HUES48 (cell line): ENCODE data around the gene TTYH2.

Source experiments
- H3K27ac ChIP-seq: one replicate; pipeline ENCODE4 v1.7.0; 2013; ENCODE audit warnings: low read depth, low read length, inconsistent platforms
- H3K27me3 ChIP-seq: 2 replicates; pipeline ENCODE4 v1.6.1; 2013; ENCODE audit warnings: mild to moderate bottlenecking, low read length; ENCODE audit not compliant: control insufficient read depth, insufficient read depth
- H3K36me3 ChIP-seq: 2 replicates; pipeline ENCODE4 v1.6.1; 2013; ENCODE audit warnings: low read length; ENCODE audit not compliant: control insufficient read depth, insufficient read depth
- H3K4me1 ChIP-seq: 2 replicates; pipeline ENCODE4 v1.6.1; 2013; ENCODE audit warnings: mild to moderate bottlenecking, low read length; ENCODE audit not compliant: control insufficient read depth, insufficient read depth
- H3K4me3 ChIP-seq: 2 replicates; pipeline ENCODE4 v1.5.1; 2013; ENCODE audit warnings: mild to moderate bottlenecking, low read depth, low read length
- H3K9ac ChIP-seq: 2 replicates; pipeline ENCODE4 v1.6.1; 2013; ENCODE audit warnings: mild to moderate bottlenecking, low read depth, low read length, moderate library complexity
- H3K9me3 ChIP-seq: 2 replicates; pipeline ENCODE4 v1.6.1; 2013; ENCODE audit warnings: low read length; ENCODE audit not compliant: control insufficient read depth, insufficient read depth

TTYH2 gene, protein sequence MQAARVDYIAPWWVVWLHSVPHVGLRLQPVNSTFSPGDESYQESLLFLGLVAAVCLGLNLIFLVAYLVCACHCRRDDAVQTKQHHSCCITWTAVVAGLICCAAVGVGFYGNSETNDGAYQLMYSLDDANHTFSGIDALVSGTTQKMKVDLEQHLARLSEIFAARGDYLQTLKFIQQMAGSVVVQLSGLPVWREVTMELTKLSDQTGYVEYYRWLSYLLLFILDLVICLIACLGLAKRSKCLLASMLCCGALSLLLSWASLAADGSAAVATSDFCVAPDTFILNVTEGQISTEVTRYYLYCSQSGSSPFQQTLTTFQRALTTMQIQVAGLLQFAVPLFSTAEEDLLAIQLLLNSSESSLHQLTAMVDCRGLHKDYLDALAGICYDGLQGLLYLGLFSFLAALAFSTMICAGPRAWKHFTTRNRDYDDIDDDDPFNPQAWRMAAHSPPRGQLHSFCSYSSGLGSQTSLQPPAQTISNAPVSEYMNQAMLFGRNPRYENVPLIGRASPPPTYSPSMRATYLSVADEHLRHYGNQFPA

GRCh38 chr17:74212913-74213791, at the start of gene TTYH2:
TSS of gene TTYH2 (plus strand) at chr17:74213571. CDS start at chr17:74213588, 17 bp downstream.
- Histone ChIP-seq H3K9ac (peak within 1 kb of the TSS; percentile 48), H3K9me3 (no peaks in the 10 kb centered on the region), H3K27ac (peak within 1 kb of the TSS; percentile 21), H3K4me3 (peak within 1 kb of the TSS; percentile 71), H3K36me3 (peaks cover 22% of the 10 kb centered on the region), H3K27me3 (peaks cover 33% of the 10 kb centered on the region), H3K4me1 (peaks cover 25% of the 10 kb centered on the region)

DNA sequence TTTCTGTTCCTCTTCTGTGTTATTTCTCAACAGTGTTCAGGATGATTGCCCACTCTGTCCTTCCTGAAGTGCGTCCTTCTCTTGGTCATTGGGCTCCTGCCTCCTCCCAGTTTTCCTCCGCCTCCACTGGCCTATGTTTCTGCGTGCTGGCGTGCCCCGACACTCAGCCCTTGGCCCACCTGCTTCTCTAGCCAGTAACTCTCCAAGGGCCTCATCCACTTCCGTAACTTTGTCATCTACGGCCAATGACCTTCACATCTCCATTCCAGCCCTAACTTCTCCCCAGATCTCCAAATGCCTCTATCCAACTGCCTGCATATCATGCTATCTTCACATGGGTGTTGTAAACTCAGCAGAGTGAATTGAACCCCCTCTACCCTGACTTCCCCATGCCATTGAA, 49.5 kb upstream of the TTYH2 start:
- Histone ChIP-seq H3K27ac (no peak overlapping the region), H3K9me3 (no peaks in the 10 kb centered on the region), H3K9ac (no peak overlapping the region), H3K4me3 (no peak overlapping the region), H3K27me3 (no peaks in the 10 kb centered on the region), H3K36me3 (no peaks in the 10 kb centered on the region), H3K4me1 (peaks cover 8% of the 10 kb centered on the region; the same call in 1 of the 2 replicates)

- H3K4me1 ChIP-seq: peaks cover 8% of the 10 kb centered on the region; the same call in 1 of the 2 replicates
- no peaks in the 10 kb centered on the region for H3K36me3 ChIP-seq
- no peak overlapping the region for H3K4me3 ChIP-seq
- H3K27me3 ChIP-seq: no peaks in the 10 kb centered on the region
- no peak overlapping the region for H3K9ac ChIP-seq
- no peaks in the 10 kb centered on the region for H3K9me3 ChIP-seq
- H3K27ac ChIP-seq: no peak overlapping the region
These were observed 48.8 kb upstream of the TTYH2 start for GRCh38 chr17:74164446-74165045.

DNA sequence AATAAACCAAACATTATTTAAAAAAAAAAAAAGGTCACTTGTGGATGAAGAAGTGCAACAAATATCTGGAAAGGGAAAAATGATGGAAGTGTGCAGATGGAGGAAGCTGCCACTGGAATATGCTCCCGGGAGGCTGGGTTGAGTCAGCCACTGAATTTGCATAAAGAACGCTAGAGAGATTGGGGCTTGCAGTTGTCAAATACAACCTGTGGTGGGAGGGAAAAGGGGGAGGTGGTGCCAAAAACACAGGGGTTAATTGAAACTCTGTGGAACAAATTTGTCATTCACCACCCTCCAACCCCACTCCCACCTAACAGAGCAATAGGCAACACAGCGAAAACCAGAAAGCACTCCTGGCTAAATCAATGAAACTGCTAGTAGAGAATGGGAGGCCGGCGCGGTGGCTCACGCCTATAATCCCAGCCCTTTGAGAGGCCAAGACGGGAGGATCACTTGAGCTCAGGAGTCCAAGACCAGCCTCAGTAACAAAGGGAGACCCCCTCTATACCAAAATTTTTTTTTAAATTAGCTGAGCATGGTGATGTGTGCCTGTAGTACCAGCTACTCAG, 47.5 kb upstream of the TTYH2 start:
- no peak overlapping the region for H3K9ac ChIP-seq
- peaks cover 8% of the 10 kb centered on the region; the same call in 1 of the 2 replicates for H3K4me1 ChIP-seq
- no peaks in the 10 kb centered on the region for H3K27me3 ChIP-seq
- H3K9me3 ChIP-seq: no peaks in the 10 kb centered on the region
- H3K36me3 ChIP-seq: no peaks in the 10 kb centered on the region
- no peak overlapping the region for H3K27ac ChIP-seq
- H3K4me3 ChIP-seq: no peak overlapping the region

- Histone ChIP-seq H3K27ac (no peak overlapping the region), H3K9me3 (no peaks in the 10 kb centered on the region), H3K36me3 (no peaks in the 10 kb centered on the region), H3K4me1 (no peaks in the 10 kb centered on the region), H3K4me3 (no peak overlapping the region), H3K9ac (no peak overlapping the region), H3K27me3 (no peaks in the 10 kb centered on the region)
These were observed 42.4 kb upstream of the TTYH2 start for GRCh38 chr17:74170924-74171323.

DNA sequence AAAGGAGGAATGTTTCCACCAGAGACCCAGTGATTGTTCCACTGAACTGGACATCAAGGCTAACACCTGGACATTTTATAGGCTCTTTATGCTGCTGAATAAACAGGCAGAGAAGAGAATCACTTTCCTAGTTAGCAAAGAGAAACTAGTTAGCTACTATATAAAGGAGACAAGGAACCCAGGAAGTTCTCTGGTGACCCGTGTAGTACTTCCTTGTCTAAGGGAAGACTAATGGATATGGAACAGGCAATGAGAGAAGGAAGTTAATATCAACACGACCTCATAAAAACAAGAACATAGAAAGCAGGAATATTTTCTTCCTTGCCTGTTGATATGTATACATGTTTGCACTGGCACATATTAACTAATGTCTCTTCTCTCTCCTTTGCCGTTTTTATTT, 40.7 kb upstream of the TTYH2 start:
- H3K4me3 ChIP-seq: no peak overlapping the region
- no peak overlapping the region for H3K27ac ChIP-seq
- H3K36me3 ChIP-seq: no peaks in the 10 kb centered on the region
- H3K27me3 ChIP-seq: no peaks in the 10 kb centered on the region
- no peaks in the 10 kb centered on the region for H3K9me3 ChIP-seq
- H3K9ac ChIP-seq: no peak overlapping the region
- no peaks in the 10 kb centered on the region for H3K4me1 ChIP-seq

DNA sequence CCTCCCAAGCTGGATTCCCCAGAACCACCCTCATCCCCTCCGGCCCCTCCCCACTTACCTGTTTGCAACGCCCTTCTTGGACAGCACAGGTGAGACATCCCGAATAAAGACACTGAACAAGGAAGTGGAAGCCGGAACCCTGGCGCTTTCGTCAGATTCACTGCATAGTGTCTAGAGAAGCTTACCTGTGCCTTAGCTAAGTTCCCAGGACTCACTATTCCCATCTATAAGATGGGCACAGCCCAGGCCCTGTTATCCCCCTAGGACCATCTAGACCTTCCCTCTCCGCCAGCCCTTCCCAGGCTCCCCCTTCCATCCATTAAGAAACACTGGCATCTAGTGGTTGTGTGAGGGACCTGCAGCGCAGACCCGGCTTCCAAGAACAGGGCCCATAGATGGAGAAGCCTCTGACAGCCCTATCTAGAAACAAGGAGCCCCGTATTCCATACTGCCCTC, 36.8 kb upstream of the TTYH2 start:
- H3K4me1 ChIP-seq: no peaks in the 10 kb centered on the region
- H3K27ac ChIP-seq: no peak overlapping the region
- H3K27me3 ChIP-seq: no peaks in the 10 kb centered on the region
- no peaks in the 10 kb centered on the region for H3K36me3 ChIP-seq
- H3K9ac ChIP-seq: no peak overlapping the region
- H3K9me3 ChIP-seq: no peaks in the 10 kb centered on the region
- no peak overlapping the region for H3K4me3 ChIP-seq

DNA sequence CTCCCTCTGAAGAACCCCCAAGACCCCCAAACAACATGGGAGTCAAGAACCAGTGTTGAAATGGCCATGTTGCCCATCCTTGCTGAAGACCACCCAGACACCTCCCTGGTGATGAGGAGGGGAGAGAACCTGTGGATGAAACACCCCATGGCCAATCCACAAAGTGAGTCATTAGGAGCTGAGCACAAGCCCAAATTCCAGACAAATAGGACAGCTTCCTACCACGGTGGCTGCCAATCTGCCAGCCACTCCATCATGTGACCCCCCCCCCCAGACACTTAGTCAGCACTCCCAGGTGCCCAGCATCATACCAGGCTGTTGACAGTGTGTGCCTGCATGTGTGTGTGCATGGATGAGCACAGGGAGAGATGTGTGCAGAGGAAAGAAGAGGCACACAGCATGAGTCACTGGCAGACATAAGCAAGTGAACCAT, 36.3 kb upstream of the TTYH2 start:
- Histone ChIP-seq H3K4me3 (no peak overlapping the region), H3K4me1 (no peaks in the 10 kb centered on the region), H3K27me3 (no peaks in the 10 kb centered on the region), H3K9me3 (no peaks in the 10 kb centered on the region), H3K27ac (no peak overlapping the region), H3K36me3 (no peaks in the 10 kb centered on the region), H3K9ac (no peak overlapping the region)

DNA sequence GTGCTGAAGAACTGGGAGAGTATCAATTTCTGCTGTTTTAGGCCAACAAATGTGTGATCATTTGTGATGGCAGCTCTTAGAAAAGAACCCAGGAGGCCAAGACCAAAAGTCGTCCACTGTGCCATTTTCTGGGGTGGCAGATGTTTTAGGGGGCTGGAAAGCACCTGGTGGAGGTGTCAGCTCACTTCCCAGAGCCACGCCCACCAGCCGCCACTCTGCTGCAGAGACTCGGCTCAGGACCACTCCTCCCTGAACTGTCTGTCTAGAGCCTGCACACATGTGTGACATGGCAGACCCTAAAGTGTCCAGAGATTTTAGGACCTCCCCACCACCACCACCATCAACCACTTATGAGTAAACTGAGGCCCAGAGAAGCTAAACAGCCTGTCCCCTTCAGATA, 33.8 kb upstream of the TTYH2 start:
- Histone ChIP-seq H3K27ac (no peak overlapping the region), H3K4me1 (no peaks in the 10 kb centered on the region), H3K27me3 (no peaks in the 10 kb centered on the region), H3K4me3 (no peak overlapping the region), H3K36me3 (no peaks in the 10 kb centered on the region), H3K9ac (no peak overlapping the region), H3K9me3 (no peaks in the 10 kb centered on the region)

GRCh38 chr17:74180336-74180735, 33.0 kb upstream of the TTYH2 start:
- no peak overlapping the region for H3K4me3 ChIP-seq
- H3K27ac ChIP-seq: no peak overlapping the region
- H3K9me3 ChIP-seq: no peaks in the 10 kb centered on the region
- H3K4me1 ChIP-seq: no peaks in the 10 kb centered on the region
- no peaks in the 10 kb centered on the region for H3K27me3 ChIP-seq
- no peak overlapping the region for H3K9ac ChIP-seq
- no peaks in the 10 kb centered on the region for H3K36me3 ChIP-seq
